Stimulated activated CD8-positive, alpha-beta memory T cell treated with anti-CD3 and anti-CD28 coated beads, Interleukin-12 subunit alpha, Interleukin-12 subunit beta, amount 100 ng/mL, for 24 hours (primary cell): Measurements from ENCODE around the gene PNPLA1.

ENCODE experiments used
- DNase-seq: peaks from one replicate; pipeline ENCODE4 v3.0.0-alpha.2; 2020; ENCODE audit errors: extremely low read depth

The PNPLA1 gene

GRCh38 chr6:36285187-36285671 is 15.4 kb downstream of the PNPLA1 start:
- DNase-seq = no peak

GRCh38 chr6:36285797-36286196 is 15.9 kb downstream of the PNPLA1 start:
- DNase-seq = no peak

- no peak for DNase-seq
Observed at GRCh38 chr6:36286858-36287257, 17.0 kb downstream of the PNPLA1 start.

- no peak for DNase-seq
Observed at GRCh38 chr6:36289281-36289878, 19.5 kb downstream of the PNPLA1 start.

- no peak for DNase-seq
Observed at GRCh38 chr6:36290668-36291620, 21.1 kb downstream of the PNPLA1 start.

GRCh38 chr6:36292170-36292569 is 22.3 kb downstream of the PNPLA1 start:
- DNase-seq = no peak

GRCh38 chr6:36296240-36296639 is 26.4 kb downstream of the PNPLA1 start:
- DNase-seq = no peak

GRCh38 chr6:36297051-36297450 is 27.2 kb downstream of the PNPLA1 start:
- DNase-seq = no peak

- DNase-seq = no peak
Observed at GRCh38 chr6:36297511-36297910, 27.7 kb downstream of the PNPLA1 start.

- DNase-seq = no peak
Observed at GRCh38 chr6:36298027-36298426, 28.2 kb downstream of the PNPLA1 start.

GRCh38 chr6:36301085-36301658 is 31.3 kb downstream of the PNPLA1 start:
- no peak for DNase-seq

- DNase-seq = no peak
Observed at GRCh38 chr6:36301781-36302180, 31.9 kb downstream of the PNPLA1 start.

GRCh38 chr6:36302227-36302976 is 32.5 kb downstream of the PNPLA1 start:
- peak; percentile 80 for DNase-seq

GRCh38 chr6:36305885-36306284 is 36.0 kb downstream of the PNPLA1 start:
- DNase-seq = no peak

- DNase-seq = no peak
Observed at GRCh38 chr6:36306375-36306774, 36.5 kb downstream of the PNPLA1 start.

GRCh38 chr6:36308514-36308913 is 38.7 kb downstream of the PNPLA1 start:
- no peak for DNase-seq

GRCh38 chr6:36309203-36309602 is 39.3 kb downstream of the PNPLA1 start:
- no peak for DNase-seq

GRCh38 chr6:36309900-36310299 is 40.0 kb downstream of the PNPLA1 start:
- no peak for DNase-seq

GRCh38 chr6:36312854-36313648 is 43.2 kb downstream of the PNPLA1 start:
- no peak for DNase-seq

GRCh38 chr6:36313649-36313936 is 43.7 kb downstream of the PNPLA1 start:
- no peak for DNase-seq
